OCI-LY7 (cell line): ENCODE data around the gene OTUD7B. TPM values are rescaled to one million over a fixed set of nuclear protein-coding genes. Genes with fewer than 3 reads are reported as not detected.

Experiments
- BruUV-seq: library from RNA; stranded (reverse); fragments of 400-500 nt; replicated peaks from 2 replicates; lab custom pipeline; 2021; lab: Mats Ljungman, UMichigan
- CTCF ChIA-PET: fragments of 300-600 bp; sonication (Branson Sonifier 250); formaldehyde crosslinking; loops from one replicate; lab custom pipeline; 2022; ENCODE audit warnings: antibody characterized with exemption; ENCODE audit not compliant: unreplicated experiment; lab: Charles Lee
- POLR2A ChIA-PET: fragments of 300-600 bp; sonication (Branson Sonifier 250); formaldehyde crosslinking; loops from one replicate; lab custom pipeline; 2022; ENCODE audit warnings: antibody characterized with exemption; lab: Charles Lee
- DNase-seq: peaks from one replicate; pipeline ENCODE4 v3.0.0-alpha.2; 2015; ENCODE audit warnings: low spot score
- H2AFZ ChIP-seq: fragments of 200-600 bp; sonication (generic), shearing (Covaris generic); 2 replicates; pipeline ENCODE4 v1.6.1; 2014; ENCODE audit warnings: mild to moderate bottlenecking, antibody characterized with exemption, low read length, moderate library complexity
- H3K27ac ChIP-seq: fragments of 200-600 bp; sonication (generic); 2 replicates; pipeline ENCODE4 v1.5.1; 2014; ENCODE audit warnings: mixed run types, low read depth, mild to moderate bottlenecking, moderate library complexity, low read length, inconsistent platforms; ENCODE audit not compliant: poor library complexity, severe bottlenecking
- H3K36me3 ChIP-seq: fragments of 200-600 bp; sonication (generic); 2 replicates; pipeline ENCODE4 v1.6.1; 2014; ENCODE audit warnings: mild to moderate bottlenecking, antibody characterized with exemption, low read length, moderate library complexity, mixed read lengths; ENCODE audit not compliant: insufficient read depth
- H3K4me1 ChIP-seq: fragments of 200-600 bp; sonication (generic); 2 replicates; pipeline ENCODE4 v1.5.1; 2014; ENCODE audit warnings: mild to moderate bottlenecking, low read length; ENCODE audit not compliant: insufficient read depth, poor library complexity, severe bottlenecking
- H3K4me2 ChIP-seq: fragments of 200-600 bp; sonication (generic); 2 replicates; pipeline ENCODE4 v1.6.1; 2014; ENCODE audit warnings: mild to moderate bottlenecking, low read length
- H3K4me3 ChIP-seq: fragments of 200-600 bp; sonication (generic); 2 replicates; pipeline ENCODE4 v1.5.1; 2014; ENCODE audit warnings: mild to moderate bottlenecking, low read depth, low read length; ENCODE audit not compliant: poor library complexity, severe bottlenecking
- H3K79me2 ChIP-seq: fragments of 200-600 bp; sonication (generic); 2 replicates; pipeline ENCODE4 v1.6.1; 2016; ENCODE audit warnings: low read depth, mild to moderate bottlenecking, low read length, moderate library complexity, mixed read lengths; ENCODE audit not compliant: insufficient read depth
- H3K9me2 ChIP-seq: fragments of 200-600 bp; sonication (generic); 2 replicates; pipeline ENCODE4 v1.6.1; 2016; ENCODE audit warnings: mild to moderate bottlenecking, low read length, mixed read lengths; ENCODE audit not compliant: insufficient read depth
- H3K9me3 ChIP-seq: fragments of 200-600 bp; sonication (generic); 2 replicates; pipeline ENCODE4 v1.6.1; 2014; ENCODE audit warnings: mild to moderate bottlenecking, mixed run types, low read length, mixed read lengths
- H4K20me1 ChIP-seq: fragments of 200-600 bp; sonication (generic); 2 replicates; pipeline ENCODE4 v1.6.1; 2014; ENCODE audit warnings: mild to moderate bottlenecking, antibody characterized with exemption, low read length, moderate library complexity, mixed read lengths; ENCODE audit not compliant: insufficient read depth
- EZH2phosphoT487 ChIP-seq: fragments of 200-600 bp; sonication (generic); IDR thresholded peaks from 2 replicates; pipeline ENCODE4 v1.6.1; 2018; ENCODE audit warnings: low read depth, borderline replicate concordance, mild to moderate bottlenecking, mixed run types, antibody characterized with exemption, low read length, moderate library complexity, mixed read lengths
- intact Hi-C: fragments of 100-400 bp; cut with micrococcal nuclease; formaldehyde crosslinking; loops from one replicate; pipeline ENCODE4 v1.10.0; 2022; ENCODE audit not compliant: unreplicated experiment
- total RNA-seq, 2 experiments: library from RNA; depleted of rRNA in 1 of 2; stranded (reverse); fragments of >200 nt in 1 of 2; shearing (Covaris generic) in 1 of 2; gene quantifications; 2 replicates each; pipeline ENCODE4 v1.2.3, GENCODE V29; 2014 to 2022
- TF ChIP-seq, protein P1 (sequence below): fragments of 200-600 bp; sonication (generic); conservative IDR thresholded peaks from 2 replicates; pipeline ENCODE4 v1.5.1; 2014; ENCODE audit warnings: mild to moderate bottlenecking, antibody characterized with exemption, low read length, moderate library complexity, mixed read lengths

OTUD7B gene
- total RNA-seq, 2 experiments from 2014 or later: 1.7 to 4.3 TPM

- TF ChIP-seq, protein P1, sequence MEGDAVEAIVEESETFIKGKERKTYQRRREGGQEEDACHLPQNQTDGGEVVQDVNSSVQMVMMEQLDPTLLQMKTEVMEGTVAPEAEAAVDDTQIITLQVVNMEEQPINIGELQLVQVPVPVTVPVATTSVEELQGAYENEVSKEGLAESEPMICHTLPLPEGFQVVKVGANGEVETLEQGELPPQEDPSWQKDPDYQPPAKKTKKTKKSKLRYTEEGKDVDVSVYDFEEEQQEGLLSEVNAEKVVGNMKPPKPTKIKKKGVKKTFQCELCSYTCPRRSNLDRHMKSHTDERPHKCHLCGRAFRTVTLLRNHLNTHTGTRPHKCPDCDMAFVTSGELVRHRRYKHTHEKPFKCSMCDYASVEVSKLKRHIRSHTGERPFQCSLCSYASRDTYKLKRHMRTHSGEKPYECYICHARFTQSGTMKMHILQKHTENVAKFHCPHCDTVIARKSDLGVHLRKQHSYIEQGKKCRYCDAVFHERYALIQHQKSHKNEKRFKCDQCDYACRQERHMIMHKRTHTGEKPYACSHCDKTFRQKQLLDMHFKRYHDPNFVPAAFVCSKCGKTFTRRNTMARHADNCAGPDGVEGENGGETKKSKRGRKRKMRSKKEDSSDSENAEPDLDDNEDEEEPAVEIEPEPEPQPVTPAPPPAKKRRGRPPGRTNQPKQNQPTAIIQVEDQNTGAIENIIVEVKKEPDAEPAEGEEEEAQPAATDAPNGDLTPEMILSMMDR: no peak
- TF ChIP-seq EZH2phosphoT487: no peak
- Histone ChIP-seq H3K4me3 (no peak overlapping the region), H3K27ac (no peak overlapping the region), H3K79me2 (no peaks in the 10 kb centered on the region), H2AFZ (no peak overlapping the region), H3K9me3 (no peaks in the 10 kb centered on the region), H3K9me2 (no peaks in the 10 kb centered on the region), H3K4me2 (no peak overlapping the region), H4K20me1 (no peaks in the 10 kb centered on the region), H3K4me1 (peaks cover 19% of the 10 kb centered on the region), H3K36me3 (no peaks in the 10 kb centered on the region)
- no TSS peak for BruUV-seq
- intact Hi-C loops: loop anchor here (5.0 kb wide), 2 partner anchors 49 to 116 kb away; no protein-coding TSS in a partner anchor
- CTCF ChIA-PET: no interaction called here
- POLR2A ChIA-PET: interaction anchor here (0.6 to 0.7 kb wide), 2 partner anchors 73 to 176 kb away, joined by 4 to 6 read pairs; no protein-coding TSS in a partner anchor
- no peak for DNase-seq
Observed at GRCh38 chr1:150051089-150051373, 40.5 kb upstream of the OTUD7B start.

DNA sequence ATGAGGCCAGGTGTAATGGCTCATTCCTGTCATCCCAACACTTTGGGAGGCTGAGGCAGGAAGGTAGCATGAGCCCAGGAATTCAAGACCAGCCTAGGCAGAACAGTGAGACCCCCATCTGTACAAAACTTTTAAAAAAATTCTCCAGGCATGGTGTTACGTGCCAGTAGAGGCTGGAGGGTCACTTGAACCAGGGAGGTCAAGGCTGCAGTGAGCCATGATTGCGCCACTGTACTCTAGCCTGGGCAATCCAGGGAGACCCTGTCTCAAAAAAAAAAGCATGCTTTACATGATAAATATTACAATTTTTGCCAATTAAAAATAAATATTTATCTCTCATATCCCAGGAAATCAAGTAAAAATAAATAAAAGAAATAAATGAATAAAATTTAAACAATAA is 39.4 kb upstream of the OTUD7B start:
- H3K9me3 ChIP-seq: no peaks in the 10 kb centered on the region
- no peaks in the 10 kb centered on the region for H3K79me2 ChIP-seq
- H3K9me2 ChIP-seq: no peaks in the 10 kb centered on the region
- no peak overlapping the region for H2AFZ ChIP-seq
- H3K4me3 ChIP-seq: no peak overlapping the region
- intact Hi-C loops: loop anchor here (1.0 to 5.0 kb wide), 4 partner anchors 48 to 162 kb away; no protein-coding TSS in a partner anchor
- H4K20me1 ChIP-seq: no peaks in the 10 kb centered on the region
- peaks cover 19% of the 10 kb centered on the region for H3K4me1 ChIP-seq
- POLR2A ChIA-PET: no interaction called here
- CTCF ChIA-PET: no interaction called here
- no peak overlapping the region for H3K4me2 ChIP-seq
- no peak overlapping the region for H3K27ac ChIP-seq
- DNase-seq: no peak
- TF ChIP-seq, protein P1: no peak
- TF ChIP-seq EZH2phosphoT487: no peak
- no peaks in the 10 kb centered on the region for H3K36me3 ChIP-seq
- no TSS peak for BruUV-seq

GRCh38 chr1:150034336-150034735 is 23.8 kb upstream of the OTUD7B start:
- H3K4me3 ChIP-seq: no peak overlapping the region
- H3K36me3 ChIP-seq: no peaks in the 10 kb centered on the region
- TF ChIP-seq, protein P1: no peak
- no peak for TF ChIP-seq EZH2phosphoT487
- intact Hi-C loops: no loop called here
- no peaks in the 10 kb centered on the region for H3K79me2 ChIP-seq
- no peak overlapping the region for H3K27ac ChIP-seq
- H4K20me1 ChIP-seq: no peaks in the 10 kb centered on the region
- ChIA-PET POLR2A (interaction anchor here (0.6 to 0.7 kb wide), 2 partner anchors 10 to 36 kb away, joined by 3 read pairs; no protein-coding TSS in a partner anchor), CTCF (no interaction called here)
- no TSS peak for BruUV-seq
- no peak for DNase-seq
- no peaks in the 10 kb centered on the region for H3K4me1 ChIP-seq
- no peak overlapping the region for H3K4me2 ChIP-seq
- no peaks in the 10 kb centered on the region for H3K9me3 ChIP-seq
- no peak overlapping the region for H2AFZ ChIP-seq
- no peaks in the 10 kb centered on the region for H3K9me2 ChIP-seq
